Activated T-helper 2 cell treated with anti-CD3 and anti-CD28 coated beads, Interferon-gamma antibody, Interleukin-2, Interleukin-4, amounts not matched to agents 10 μg/mL and 5 μg/mL and 100 μg/mL, durations not matched to agents 14 hours and 24 hours and 36 hours (primary cell): ENCODE data around the gene NIPAL3. TPM values are rescaled to one million over a fixed set of nuclear protein-coding genes. Genes with fewer than 3 reads are reported as not detected.
"Not testable (repeated sequence)": the region's sequence is repeated elsewhere in the genome, so short reads cannot be mapped to it uniquely, and the experiment has no call there.

Experiments used
- DNase-seq: peaks from one replicate; pipeline ENCODE4 v3.0.0; 2021; ENCODE audit warnings: low spot score
- H3K27ac Mint-ChIP-seq: one replicate; pipeline ENCODE4 v1.8.0; 2021; ENCODE audit warnings: mixed read lengths
- H3K27me3 Mint-ChIP-seq: one replicate; pipeline ENCODE4 v1.8.0; 2021; ENCODE audit warnings: low read depth, mixed read lengths
- H3K36me3 Mint-ChIP-seq: one replicate; pipeline ENCODE4 v1.8.0; 2021; ENCODE audit warnings: low read depth, mixed read lengths
- H3K4me1 Mint-ChIP-seq: one replicate; pipeline ENCODE4 v1.8.0; 2021; ENCODE audit warnings: low read depth, mixed read lengths
- H3K4me3 Mint-ChIP-seq: one replicate; pipeline ENCODE4 v1.8.0; 2021; ENCODE audit warnings: low read depth, mild to moderate bottlenecking, moderate library complexity, mixed read lengths
- H3K9me3 Mint-ChIP-seq: one replicate; pipeline ENCODE4 v1.8.0; 2021; ENCODE audit warnings: mixed read lengths
- intact Hi-C: fragments of 100-400 bp; cut with micrococcal nuclease; formaldehyde crosslinking; loops from one replicate; pipeline ENCODE4 v1.15.1; 2023
- total RNA-seq: library from RNA; stranded (reverse); gene quantifications from 2 replicates; pipeline ENCODE4 v1.2.3, GENCODE V29; 2022

NIPAL3 gene
- total RNA-seq, 1 donor from 2014 or later = 24.6 TPM

DNA sequence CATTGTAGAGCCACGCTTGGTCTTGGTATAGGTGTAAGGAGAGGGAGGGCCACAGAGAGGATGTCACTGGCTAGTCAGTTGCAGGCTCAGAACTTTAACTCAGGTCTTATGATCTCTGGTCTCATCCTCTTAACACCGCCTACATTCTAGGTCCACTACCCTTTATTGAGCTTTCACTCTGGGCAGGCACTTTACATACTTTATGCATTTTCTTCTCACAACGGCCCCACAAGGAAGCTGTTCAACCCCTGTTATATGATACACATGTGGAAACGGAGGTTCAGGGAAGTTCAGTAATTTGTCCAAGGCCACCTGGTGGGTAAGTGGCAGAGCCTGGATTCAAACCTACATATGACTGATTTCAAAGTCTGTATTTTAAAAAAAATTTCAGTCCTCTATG, 61.7 kb downstream of the NIPAL3 start:
- intact Hi-C loops = no loop called here
- DNase-seq = no peak
- H3K27ac Mint-ChIP-seq = no peak overlapping the region
- H3K9me3 Mint-ChIP-seq = no peaks in the 10 kb centered on the region
- no peaks in the 10 kb centered on the region for H3K27me3 Mint-ChIP-seq
- peaks cover 16% of the 10 kb centered on the region for H3K4me1 Mint-ChIP-seq
- peaks cover 7% of the 10 kb centered on the region for H3K36me3 Mint-ChIP-seq
- no peak overlapping the region for H3K4me3 Mint-ChIP-seq

GRCh38 chr1:24481101-24481500, 65.5 kb downstream of the NIPAL3 start:
- H3K9me3 Mint-ChIP-seq = no peaks in the 10 kb centered on the region
- H3K4me1 Mint-ChIP-seq = peaks cover 40% of the 10 kb centered on the region
- H3K4me3 Mint-ChIP-seq = peak overlapping the region; percentile 45

DNA sequence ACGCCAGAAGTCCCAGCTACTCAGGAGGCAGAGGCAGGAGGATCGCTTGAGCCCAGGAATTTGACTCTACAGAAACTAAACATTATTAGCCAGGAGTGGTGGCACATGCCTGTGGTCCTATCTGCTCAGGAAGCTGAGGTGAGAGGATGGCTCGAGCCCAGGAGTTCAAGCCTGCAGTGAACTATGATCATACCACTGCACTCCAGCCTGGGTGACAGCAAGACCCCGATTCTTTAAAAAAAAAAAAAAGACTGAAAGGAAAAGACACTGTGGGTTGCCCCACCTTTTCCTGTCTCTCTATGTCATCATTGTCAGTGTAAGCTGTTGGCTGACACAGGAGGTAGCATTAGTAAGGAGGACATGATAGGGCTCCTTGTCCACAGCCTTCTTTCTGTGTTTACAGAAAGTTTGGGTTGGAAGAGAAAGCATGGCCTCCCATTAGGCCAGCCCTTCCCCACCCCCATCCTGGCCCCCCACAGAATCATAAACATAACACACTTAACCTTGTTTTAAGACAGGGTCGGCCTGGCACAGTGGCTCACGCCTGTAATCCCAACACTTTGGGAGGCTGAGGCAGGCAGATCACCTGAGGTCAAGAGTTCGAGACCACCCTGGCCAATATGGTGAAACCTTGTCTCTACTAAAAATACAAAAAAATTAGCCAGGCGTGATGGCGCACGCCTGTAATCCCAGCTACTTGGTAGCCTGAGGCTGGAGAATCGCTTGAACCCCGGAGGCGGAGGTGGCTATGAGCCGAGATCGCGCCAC, 66.4 kb downstream of the NIPAL3 start:
- Mint-ChIP-seq H3K36me3 (peaks cover 23% of the 10 kb centered on the region), H3K4me3 (peak overlapping the region; percentile 45), H3K9me3 (no peaks in the 10 kb centered on the region), H3K27me3 (no peaks in the 10 kb centered on the region), H3K4me1 (peaks cover 50% of the 10 kb centered on the region), H3K27ac (peak overlapping the region; percentile 82)
- intact Hi-C loops = no loop called here
- no peak for DNase-seq

More at GRCh38 chr1:24481101-24481500, 65.5 kb downstream of the NIPAL3 start:
- Mint-ChIP-seq H3K36me3 (peaks cover 19% of the 10 kb centered on the region), H3K27ac (peak overlapping the region; percentile 82), H3K27me3 (no peaks in the 10 kb centered on the region)
- intact Hi-C loops = no loop called here
- DNase-seq = peak; percentile 52

GRCh38 chr1:24483441-24483840, 67.8 kb downstream of the NIPAL3 start:
- Mint-ChIP-seq H3K4me3 (no peak overlapping the region), H3K36me3 (peaks cover 20% of the 10 kb centered on the region), H3K27ac (peak overlapping the region; percentile 82), H3K9me3 (no peaks in the 10 kb centered on the region), H3K27me3 (no peaks in the 10 kb centered on the region), H3K4me1 (peaks cover 57% of the 10 kb centered on the region)
- no peak for DNase-seq
- intact Hi-C loops = no loop called here

- no peak for DNase-seq
- H3K36me3 Mint-ChIP-seq = peaks cover 20% of the 10 kb centered on the region
- no peak overlapping the region for H3K4me3 Mint-ChIP-seq
- H3K9me3 Mint-ChIP-seq = no peaks in the 10 kb centered on the region
- H3K27ac Mint-ChIP-seq = peak overlapping the region; percentile 56
- peaks cover 63% of the 10 kb centered on the region for H3K4me1 Mint-ChIP-seq
- intact Hi-C loops = no loop called here
- H3K27me3 Mint-ChIP-seq = no peaks in the 10 kb centered on the region
These were observed 68.6 kb downstream of the NIPAL3 start for GRCh38 chr1:24484199-24484598.

- intact Hi-C loops = no loop called here
- H3K9me3 Mint-ChIP-seq = no peaks in the 10 kb centered on the region
- peak; percentile 35 for DNase-seq
- no peaks in the 10 kb centered on the region for H3K27me3 Mint-ChIP-seq
- H3K4me3 Mint-ChIP-seq = peak overlapping the region; percentile 61
- peaks cover 20% of the 10 kb centered on the region for H3K36me3 Mint-ChIP-seq
- H3K4me1 Mint-ChIP-seq = peaks cover 58% of the 10 kb centered on the region
- peak overlapping the region; percentile 92 for H3K27ac Mint-ChIP-seq
These were observed 70.9 kb downstream of the NIPAL3 start for GRCh38 chr1:24486331-24487065.

- DNase-seq = no peak
- H3K27me3 Mint-ChIP-seq = no peaks in the 10 kb centered on the region
- peaks cover 20% of the 10 kb centered on the region for H3K36me3 Mint-ChIP-seq
- intact Hi-C loops = no loop called here
- peaks cover 51% of the 10 kb centered on the region for H3K4me1 Mint-ChIP-seq
- H3K4me3 Mint-ChIP-seq = peak overlapping the region; percentile 30
- no peaks in the 10 kb centered on the region for H3K9me3 Mint-ChIP-seq
- H3K27ac Mint-ChIP-seq = peak overlapping the region; percentile 92
These were observed 71.9 kb downstream of the NIPAL3 start for GRCh38 chr1:24487455-24487854.

- not testable (repeated sequence) for H3K4me3 Mint-ChIP-seq, H3K9me3 Mint-ChIP-seq, DNase-seq, H3K27me3 Mint-ChIP-seq
- Mint-ChIP-seq H3K27ac (peak overlapping the region; percentile 92), H3K36me3 (peaks cover 16% of the 10 kb centered on the region), H3K4me1 (peaks cover 45% of the 10 kb centered on the region)
- intact Hi-C loops = loop anchor here (1.0 kb wide), 2 partner anchors 14 to 52 kb away; partner anchors contain the start of gene RCAN3
These were observed 72.6 kb downstream of the NIPAL3 start for GRCh38 chr1:24488159-24488558.

DNA sequence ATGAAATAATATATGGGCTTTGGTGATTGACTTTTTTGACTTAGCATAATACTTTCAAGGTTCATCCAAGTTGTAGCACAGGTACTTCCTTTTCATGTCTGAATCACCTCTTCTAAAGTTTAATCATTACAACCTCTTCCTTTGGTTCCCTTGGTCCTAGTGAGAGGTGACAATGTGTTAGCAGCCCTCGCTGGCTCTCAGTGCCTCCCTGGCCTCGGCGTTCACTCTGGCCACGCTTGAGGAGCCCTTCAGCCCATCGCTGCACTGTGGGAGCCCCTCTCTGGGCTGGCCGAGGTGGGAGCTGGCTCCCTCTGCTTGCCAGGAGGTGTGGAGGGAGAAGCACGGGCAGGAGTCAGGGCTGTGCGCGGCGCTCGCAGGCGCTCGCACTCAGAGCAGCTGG, 74.1 kb downstream of the NIPAL3 start:
- Mint-ChIP-seq H3K4me3 (no peak overlapping the region), H3K27me3 (no peaks in the 10 kb centered on the region), H3K9me3 (no peaks in the 10 kb centered on the region), H3K4me1 (peaks cover 33% of the 10 kb centered on the region), H3K36me3 (peaks cover 4% of the 10 kb centered on the region), H3K27ac (no peak overlapping the region)
- intact Hi-C loops = no loop called here
- no peak for DNase-seq

GRCh38 chr1:24490101-24490781, 74.6 kb downstream of the NIPAL3 start:
- no peaks in the 10 kb centered on the region for H3K9me3 Mint-ChIP-seq
- intact Hi-C loops = no loop called here
- no peaks in the 10 kb centered on the region for H3K27me3 Mint-ChIP-seq
- no peak for DNase-seq
- H3K4me3 Mint-ChIP-seq = no peak overlapping the region
- H3K36me3 Mint-ChIP-seq = peaks cover 4% of the 10 kb centered on the region
- H3K4me1 Mint-ChIP-seq = peaks cover 33% of the 10 kb centered on the region
- H3K27ac Mint-ChIP-seq = no peak overlapping the region

DNA sequence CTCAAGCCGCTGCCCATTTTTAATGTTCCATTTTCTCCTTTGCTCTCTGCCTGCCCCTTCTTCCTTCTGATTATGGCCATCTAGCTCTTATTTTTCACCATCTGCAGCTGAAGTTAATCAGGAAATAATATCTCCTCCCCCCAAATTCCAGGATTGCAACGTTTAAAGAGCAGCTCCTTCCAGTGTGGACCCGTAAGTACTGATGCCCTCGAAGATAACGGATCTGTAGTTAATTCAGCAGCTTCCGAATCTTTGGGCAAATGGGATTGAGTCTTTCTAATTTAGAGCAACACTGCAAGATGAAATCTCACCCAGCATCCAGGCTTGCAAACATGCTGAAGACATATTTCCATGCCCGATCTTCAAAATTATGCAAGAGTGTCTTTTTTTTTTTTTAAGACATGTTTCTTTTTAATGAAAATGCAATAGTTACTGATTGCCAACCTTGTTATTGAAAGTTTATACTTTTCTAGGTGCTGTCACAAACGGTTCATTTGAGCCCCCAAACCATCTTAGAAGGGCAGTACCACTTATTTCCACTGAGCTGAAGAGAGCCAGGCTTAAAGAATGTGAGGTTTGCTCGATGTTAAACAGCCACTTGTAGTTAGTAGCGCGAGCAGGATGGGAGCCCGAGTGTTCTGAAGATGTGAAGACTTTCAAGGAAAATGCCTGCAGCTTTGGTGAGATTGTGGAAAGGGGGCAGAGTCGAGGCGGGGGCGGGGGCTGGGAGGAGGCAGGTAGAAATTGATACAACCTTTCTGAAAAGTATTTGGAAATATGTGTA, 76.2 kb downstream of the NIPAL3 start:
- no peaks in the 10 kb centered on the region for H3K27me3 Mint-ChIP-seq
- H3K27ac Mint-ChIP-seq = no peak overlapping the region
- no peak for DNase-seq
- peaks cover 1% of the 10 kb centered on the region for H3K36me3 Mint-ChIP-seq
- no peaks in the 10 kb centered on the region for H3K9me3 Mint-ChIP-seq
- H3K4me1 Mint-ChIP-seq = peaks cover 20% of the 10 kb centered on the region
- no peak overlapping the region for H3K4me3 Mint-ChIP-seq
- intact Hi-C loops = no loop called here

DNA sequence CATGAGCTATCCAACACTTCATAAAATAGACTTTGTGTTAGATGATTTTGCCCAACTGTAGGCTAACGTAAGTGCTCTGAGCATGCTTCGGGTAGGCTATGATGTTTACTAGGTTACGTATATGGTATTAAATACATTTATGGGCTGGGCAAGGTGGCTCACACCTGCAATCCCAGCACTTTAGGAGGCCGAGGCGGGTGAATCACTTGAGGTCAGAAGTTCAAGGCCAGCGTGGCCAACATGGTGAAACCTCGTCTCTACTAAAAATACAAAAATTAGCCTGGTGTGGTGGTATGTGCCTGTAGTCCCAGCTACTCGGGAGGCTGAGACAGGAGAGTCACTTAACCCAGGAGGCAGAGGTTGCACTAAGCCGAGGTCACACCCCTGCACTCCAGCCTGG, 77.3 kb downstream of the NIPAL3 start:
- intact Hi-C loops, H3K36me3 Mint-ChIP-seq, DNase-seq, H3K4me3 Mint-ChIP-seq, H3K27me3 Mint-ChIP-seq, H3K27ac Mint-ChIP-seq, H3K9me3 Mint-ChIP-seq: not testable (repeated sequence)
- peaks cover 16% of the 10 kb centered on the region for H3K4me1 Mint-ChIP-seq
